T-helper 17 cell (primary cell): Measurements from ENCODE around the gene ATP11B. TPM values are rescaled to one million over a fixed set of nuclear protein-coding genes. Genes with fewer than 3 reads are reported as not detected.
A peak's percentile ranks its signal among the peaks of the same experiment; 100 is the strongest.

Source experiments
- ATAC-seq: fragments of 150-1000 bp; cut with Tn5 transposase; 2 replicates; pipeline ENCODE4 v1.10.0; 2021; ENCODE audit warnings: mild to moderate bottlenecking, moderate library complexity
- DNase-seq, 3 donors: peaks; one replicate each; pipeline versions ENCODE4 v3.0.0 to v3.0.0-alpha.2; 2020 to 2021
- H3K9me3 ChIP-seq: one replicate; pipeline ENCODE4 v1.7.0; 2013; ENCODE audit warnings: low read length, mild to moderate bottlenecking; ENCODE audit not compliant: control insufficient read depth, poor library complexity, severe bottlenecking
- H3K27ac Mint-ChIP-seq: one replicate; pipeline ENCODE4 v1.8.0; 2022; ENCODE audit warnings: mild to moderate bottlenecking, moderate library complexity, mixed read lengths
- H3K27me3 Mint-ChIP-seq: one replicate; pipeline ENCODE4 v1.8.0; 2022; ENCODE audit warnings: mixed read lengths
- H3K36me3 Mint-ChIP-seq: one replicate; pipeline ENCODE4 v1.8.0; 2022; ENCODE audit warnings: low read depth, mixed read lengths
- H3K4me1 Mint-ChIP-seq: one replicate; pipeline ENCODE4 v1.8.0; 2022; ENCODE audit warnings: mild to moderate bottlenecking, mixed read lengths
- H3K4me3 Mint-ChIP-seq: one replicate; pipeline ENCODE4 v1.8.0; 2022; ENCODE audit warnings: mild to moderate bottlenecking, moderate library complexity, mixed read lengths
- total RNA-seq, 4 donors: library from RNA in 2 of 4; stranded (reverse) in 2 of 4; gene quantifications; one replicate each; pipeline ENCODE4 v1.2.3 and lab custom pipeline; 2022 to 2026

Gene ATP11B
- total RNA-seq, 2 donors from 2014 or later: 121 to 145 TPM

- ATAC-seq (no peak), DNase-seq (no peak)
- H3K4me3 Mint-ChIP-seq: no peak overlapping the region
- no peaks in the 10 kb centered on the region for H3K9me3 ChIP-seq
- peaks cover 30% of the 10 kb centered on the region for H3K4me1 Mint-ChIP-seq
- no peaks in the 10 kb centered on the region for H3K27me3 Mint-ChIP-seq
- peak overlapping the region; percentile 86 for H3K27ac Mint-ChIP-seq
- H3K36me3 Mint-ChIP-seq: peaks cover 2% of the 10 kb centered on the region
These were observed 119.2 kb downstream of the ATP11B start for GRCh38 chr3:182912474-182912873.

DNA sequence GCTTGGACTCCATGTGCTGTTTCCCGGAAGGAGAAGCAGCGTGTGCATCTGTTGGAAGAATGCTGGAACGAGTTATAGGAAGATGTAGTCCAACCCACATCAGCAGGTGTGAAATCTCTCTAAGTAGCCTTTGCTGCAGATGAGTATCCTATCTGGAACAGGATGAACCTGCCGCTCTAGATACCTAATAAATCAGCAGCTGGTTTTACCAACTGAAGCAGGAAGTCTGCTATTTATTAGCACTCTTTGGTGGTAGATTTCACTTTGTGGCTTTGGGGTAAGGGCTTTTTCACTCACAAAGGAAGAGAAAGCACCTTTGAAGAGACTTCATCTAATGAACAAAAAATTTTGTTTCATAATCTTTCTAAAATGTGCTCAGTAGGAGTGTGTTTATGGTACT, 120.6 kb downstream of the ATP11B start:
- Mint-ChIP-seq H3K4me3 (peak overlapping the region; percentile 15), H3K27ac (peak overlapping the region; percentile 63), H3K36me3 (peaks cover 2% of the 10 kb centered on the region), H3K4me1 (peaks cover 30% of the 10 kb centered on the region), H3K27me3 (no peaks in the 10 kb centered on the region)
- H3K9me3 ChIP-seq: no peaks in the 10 kb centered on the region
- no peak for DNase-seq
- peak; percentile 74 for ATAC-seq

DNA sequence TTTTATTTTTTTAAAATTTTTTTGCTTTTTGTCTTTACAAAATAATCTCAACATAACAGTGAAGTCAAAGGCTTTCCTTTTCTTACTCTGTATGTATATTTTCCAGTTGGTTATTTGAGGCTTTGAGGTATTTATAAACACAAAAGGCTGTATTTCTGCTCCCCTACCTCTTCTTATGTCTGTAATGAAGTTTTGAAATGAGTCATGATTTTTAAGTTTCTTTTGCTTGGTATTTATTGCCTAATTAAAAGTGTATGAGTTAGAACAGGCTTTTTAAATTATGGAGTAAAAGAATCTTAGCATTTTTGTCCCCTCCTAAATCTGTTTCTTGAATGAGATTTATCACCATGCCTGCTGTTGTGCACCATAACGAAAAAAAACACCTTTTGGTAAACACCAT, 121.0 kb downstream of the ATP11B start:
- Mint-ChIP-seq H3K36me3 (peaks cover 2% of the 10 kb centered on the region), H3K4me3 (peak overlapping the region; percentile 43), H3K27ac (peak overlapping the region; percentile 63), H3K27me3 (no peaks in the 10 kb centered on the region), H3K4me1 (peaks cover 30% of the 10 kb centered on the region)
- DNase-seq: no peak
- ATAC-seq: no peak
- no peaks in the 10 kb centered on the region for H3K9me3 ChIP-seq

GRCh38 chr3:182917134-182917533, 123.8 kb downstream of the ATP11B start:
- no peak overlapping the region for H3K4me3 Mint-ChIP-seq
- no peak for ATAC-seq
- no peaks in the 10 kb centered on the region for H3K36me3 Mint-ChIP-seq
- H3K4me1 Mint-ChIP-seq: peaks cover 15% of the 10 kb centered on the region
- no peak overlapping the region for H3K27ac Mint-ChIP-seq
- H3K27me3 Mint-ChIP-seq: no peaks in the 10 kb centered on the region
- H3K9me3 ChIP-seq: no peaks in the 10 kb centered on the region
- no peak for DNase-seq

GRCh38 chr3:182919866-182920357, 126.6 kb downstream of the ATP11B start:
- Mint-ChIP-seq H3K36me3 (no peaks in the 10 kb centered on the region), H3K4me1 (no peaks in the 10 kb centered on the region), H3K27ac (no peak overlapping the region), H3K27me3 (no peaks in the 10 kb centered on the region), H3K4me3 (no peak overlapping the region)
- DNase-seq (no peak), ATAC-seq (no peak)
- H3K9me3 ChIP-seq: no peaks in the 10 kb centered on the region

- H3K27me3 Mint-ChIP-seq: no peaks in the 10 kb centered on the region
- no peaks in the 10 kb centered on the region for H3K36me3 Mint-ChIP-seq
- DNase-seq (no peak), ATAC-seq (no peak)
- H3K4me3 Mint-ChIP-seq: no peak overlapping the region
- no peaks in the 10 kb centered on the region for H3K4me1 Mint-ChIP-seq
- H3K9me3 ChIP-seq: peaks cover 3% of the 10 kb centered on the region
- peak overlapping the region; percentile 16 for H3K27ac Mint-ChIP-seq
These were observed 127.3 kb downstream of the ATP11B start for GRCh38 chr3:182920515-182921084.

DNA sequence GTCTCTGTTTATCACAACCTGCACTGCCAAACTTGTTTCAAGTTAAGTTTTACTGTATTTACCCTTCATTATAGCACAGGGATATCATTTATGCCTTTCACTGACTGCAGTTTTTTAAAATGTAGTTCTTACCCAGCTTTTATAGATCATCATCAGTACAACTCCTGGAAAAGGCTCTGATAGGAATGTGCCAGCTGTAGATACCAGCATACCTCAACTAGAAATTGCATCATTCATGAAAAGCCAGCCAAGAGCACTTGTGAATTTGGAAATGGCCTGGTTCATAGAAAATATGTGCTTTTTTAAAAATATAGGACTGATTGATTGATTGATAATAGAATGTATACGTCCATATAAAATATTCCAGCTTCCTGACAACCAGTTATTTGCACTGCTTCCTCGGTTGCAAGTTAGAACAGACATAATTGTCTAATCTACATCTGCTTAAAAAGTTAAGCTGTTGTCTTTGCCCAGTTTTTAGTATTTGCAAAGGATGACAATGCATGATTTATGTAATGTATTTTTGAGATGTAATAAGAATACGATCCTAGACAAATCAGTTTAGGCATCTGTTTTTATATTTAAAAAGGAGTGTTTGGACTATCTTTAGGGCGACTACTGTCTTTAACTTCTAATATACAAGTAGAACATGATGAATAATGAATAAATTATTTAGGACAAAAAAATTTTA, 128.5 kb downstream of the ATP11B start:
- no peak for ATAC-seq
- no peak overlapping the region for H3K4me3 Mint-ChIP-seq
- H3K27me3 Mint-ChIP-seq: no peaks in the 10 kb centered on the region
- no peak for DNase-seq
- H3K36me3 Mint-ChIP-seq: no peaks in the 10 kb centered on the region
- H3K9me3 ChIP-seq: peaks cover 4% of the 10 kb centered on the region
- no peak overlapping the region for H3K27ac Mint-ChIP-seq
- no peaks in the 10 kb centered on the region for H3K4me1 Mint-ChIP-seq

- no peak for ATAC-seq
- Mint-ChIP-seq H3K36me3 (peaks cover 3% of the 10 kb centered on the region), H3K4me3 (no peak overlapping the region), H3K27ac (no peak overlapping the region), H3K27me3 (no peaks in the 10 kb centered on the region), H3K4me1 (no peaks in the 10 kb centered on the region)
- H3K9me3 ChIP-seq: peaks cover 4% of the 10 kb centered on the region
- no peak for DNase-seq
These were observed 132.1 kb downstream of the ATP11B start for GRCh38 chr3:182925330-182925943.

DNA sequence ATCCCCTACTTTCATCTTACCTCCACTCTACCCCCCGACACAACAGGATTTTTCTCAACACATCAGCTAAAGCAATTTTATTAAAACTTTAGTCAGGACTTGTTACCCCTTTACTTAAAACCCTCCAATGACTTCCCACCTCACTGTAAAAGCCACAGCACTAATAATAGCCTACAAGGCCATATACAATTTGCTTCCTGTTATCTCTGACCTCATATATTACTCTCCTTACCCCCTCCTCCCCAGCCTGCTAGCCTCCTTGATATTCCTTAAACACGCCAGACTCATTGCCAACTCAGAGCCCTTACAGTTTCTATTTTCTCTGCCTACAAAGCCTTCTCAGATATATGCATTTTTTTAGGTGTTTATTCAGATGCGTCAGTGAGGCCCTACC, 132.6 kb downstream of the ATP11B start:
- Mint-ChIP-seq H3K27ac (no peak overlapping the region), H3K4me1 (no peaks in the 10 kb centered on the region), H3K27me3 (no peaks in the 10 kb centered on the region), H3K36me3 (peaks cover 3% of the 10 kb centered on the region), H3K4me3 (no peak overlapping the region)
- H3K9me3 ChIP-seq: peaks cover 4% of the 10 kb centered on the region
- DNase-seq: no peak
- ATAC-seq: no peak

- H3K27ac Mint-ChIP-seq: peak overlapping the region; percentile 60
These were observed 142.5 kb downstream of the ATP11B start for GRCh38 chr3:182935803-182936202.

GRCh38 chr3:182936239-182936917, 143.1 kb downstream of the ATP11B start:
- Mint-ChIP-seq H3K27me3 (no peaks in the 10 kb centered on the region), H3K27ac (peak overlapping the region; percentile 60), H3K4me3 (no peak overlapping the region), H3K4me1 (peaks cover 19% of the 10 kb centered on the region), H3K36me3 (no peaks in the 10 kb centered on the region)
- ATAC-seq (no peak), DNase-seq (no peak)
- peaks cover 3% of the 10 kb centered on the region for H3K9me3 ChIP-seq

More at GRCh38 chr3:182935803-182936202, 142.5 kb downstream of the ATP11B start:
- H3K9me3 ChIP-seq: peaks cover 3% of the 10 kb centered on the region
- no peaks in the 10 kb centered on the region for H3K27me3 Mint-ChIP-seq
- ATAC-seq (no peak), DNase-seq (no peak)
- peaks cover 19% of the 10 kb centered on the region for H3K4me1 Mint-ChIP-seq
- H3K36me3 Mint-ChIP-seq: no peaks in the 10 kb centered on the region
- H3K4me3 Mint-ChIP-seq: no peak overlapping the region

DNA sequence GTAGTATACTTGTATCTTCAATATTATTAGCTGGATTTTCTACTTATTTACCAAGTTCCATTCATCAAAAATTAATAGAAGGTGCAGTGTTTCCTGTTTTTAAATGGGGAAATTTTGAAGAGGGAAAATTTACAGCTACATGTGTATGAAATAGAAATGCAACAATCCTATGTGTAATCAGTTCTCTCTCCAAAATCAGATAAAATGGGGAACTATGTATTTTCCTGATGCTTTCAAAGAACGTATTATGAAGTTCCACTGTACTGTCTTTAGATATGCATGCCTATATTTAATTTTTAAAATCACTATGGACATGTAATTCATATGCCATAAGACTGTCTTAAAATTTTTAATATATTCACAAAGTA, 143.6 kb downstream of the ATP11B start:
- peaks cover 3% of the 10 kb centered on the region for H3K9me3 ChIP-seq
- Mint-ChIP-seq H3K27me3 (no peaks in the 10 kb centered on the region), H3K27ac (peak overlapping the region; percentile 19), H3K4me1 (peaks cover 19% of the 10 kb centered on the region), H3K36me3 (no peaks in the 10 kb centered on the region), H3K4me3 (no peak overlapping the region)
- ATAC-seq (no peak), DNase-seq (no peak)

GRCh38 chr3:182937293-182938051, 144.2 kb downstream of the ATP11B start:
- no peaks in the 10 kb centered on the region for H3K36me3 Mint-ChIP-seq
- peaks cover 19% of the 10 kb centered on the region for H3K4me1 Mint-ChIP-seq
- peaks cover 2% of the 10 kb centered on the region for H3K9me3 ChIP-seq
- ATAC-seq (no peak), DNase-seq (no peak)
- H3K4me3 Mint-ChIP-seq: no peak overlapping the region
- H3K27ac Mint-ChIP-seq: peak overlapping the region; percentile 19
- H3K27me3 Mint-ChIP-seq: no peaks in the 10 kb centered on the region
